AG04450 (cell line): Measurements from ENCODE around the gene SH3GL3. TPM values are rescaled to one million over a fixed set of nuclear protein-coding genes. Genes with fewer than 3 reads are reported as not detected.

ENCODE experiments used
- CTCF ChIA-PET: fragments of 300-600, 350-600 bp; formaldehyde crosslinking; extraction: SDS; loops from one replicate; lab custom pipeline; 2022; ENCODE audit warnings: antibody characterized with exemption, inconsistent platforms; lab: Charles Lee
- POLR2A ChIA-PET: fragments of 350-600 bp; formaldehyde crosslinking; extraction: SDS; loops from one replicate; lab custom pipeline; 2021; ENCODE audit warnings: antibody characterized with exemption, inconsistent platforms; lab: Yijun Ruan, JAX
- DNase-seq: peaks from one replicate; pipeline ENCODE4 v3.0.0-alpha.2; 2011; ENCODE audit warnings: low read depth, low spot score
- H3K27ac ChIP-seq: one replicate; pipeline ENCODE4 v1.5.1; 2012; ENCODE audit warnings: low read depth, low read length, control low read depth
- H3K27me3 ChIP-seq: one replicate; pipeline ENCODE4 v1.6.0; 2012; ENCODE audit warnings: low read length; ENCODE audit not compliant: control insufficient read depth, insufficient read depth
- H3K4me3 ChIP-seq: 2 replicates; pipeline ENCODE4 v1.5.1; 2011; ENCODE audit warnings: mild to moderate bottlenecking, low read depth, low read length, control low read depth
- H3K9me3 ChIP-seq: 2 replicates; pipeline ENCODE4 v1.5.1; 2012; ENCODE audit warnings: low read length; ENCODE audit not compliant: control insufficient read depth, insufficient read depth
- polyA plus RNA-seq: library from polyadenylated mRNA; depleted of rRNA; stranded (reverse); fragments of >200 nt; gene quantifications from 2 replicates; pipeline ENCODE4 v1.2.3, GENCODE V29; 2011
- TF ChIP-seq, protein P1 (sequence below): IDR thresholded peaks from 2 replicates; pipeline ENCODE4 v1.5.1; 2011; ENCODE audit warnings: low read depth, low read length, control low read depth, inconsistent platforms

Gene SH3GL3
- polyA plus RNA-seq, 1 experiment, result not detected

DNA sequence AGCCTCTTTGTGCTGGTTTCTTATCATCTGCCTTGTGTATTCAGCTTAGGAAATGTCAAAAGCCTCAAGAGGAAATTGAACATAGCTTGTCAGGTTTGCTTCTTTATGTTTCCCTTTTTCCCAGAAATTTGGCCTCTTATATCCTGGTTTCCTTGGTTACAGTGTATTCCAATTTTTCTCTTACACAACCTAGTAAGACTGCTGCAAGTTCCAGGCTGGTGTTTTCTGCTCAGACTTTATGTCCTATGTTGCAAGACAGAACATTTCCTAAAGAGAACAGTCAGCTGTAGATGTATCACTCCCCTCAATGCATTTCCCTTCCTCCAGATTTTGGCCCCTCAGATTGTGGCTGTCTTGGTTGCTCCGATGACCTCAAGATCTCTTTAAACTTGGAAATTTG lies 102.5 kb downstream of the SH3GL3 start:
- DNase-seq, result no peak

DNA sequence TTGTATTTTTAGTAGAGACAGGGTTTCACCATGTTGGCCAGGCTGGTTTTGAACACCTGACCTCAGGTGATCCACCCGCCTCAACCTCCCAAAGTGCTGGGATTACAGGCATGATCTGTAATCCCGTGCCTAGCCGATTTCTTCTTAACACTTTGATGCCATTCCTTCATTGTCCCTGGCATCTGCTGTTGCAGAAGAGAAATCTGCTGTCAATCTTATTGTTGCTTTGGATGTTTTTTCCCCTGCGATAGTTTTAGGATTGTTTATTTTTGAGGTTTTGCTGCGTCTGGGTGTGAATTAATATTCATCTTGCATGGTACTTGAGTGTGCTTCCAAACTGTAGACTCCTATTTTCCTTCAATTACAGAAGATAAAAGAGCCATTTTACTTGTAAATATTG lies 107.4 kb downstream of the SH3GL3 start:
- H3K4me3 ChIP-seq, result no peak overlapping the region
- no peak for DNase-seq
- H3K27me3 ChIP-seq, result no peaks in the 10 kb centered on the region
- no peaks in the 10 kb centered on the region for H3K9me3 ChIP-seq
- TF ChIP-seq, protein P1, sequence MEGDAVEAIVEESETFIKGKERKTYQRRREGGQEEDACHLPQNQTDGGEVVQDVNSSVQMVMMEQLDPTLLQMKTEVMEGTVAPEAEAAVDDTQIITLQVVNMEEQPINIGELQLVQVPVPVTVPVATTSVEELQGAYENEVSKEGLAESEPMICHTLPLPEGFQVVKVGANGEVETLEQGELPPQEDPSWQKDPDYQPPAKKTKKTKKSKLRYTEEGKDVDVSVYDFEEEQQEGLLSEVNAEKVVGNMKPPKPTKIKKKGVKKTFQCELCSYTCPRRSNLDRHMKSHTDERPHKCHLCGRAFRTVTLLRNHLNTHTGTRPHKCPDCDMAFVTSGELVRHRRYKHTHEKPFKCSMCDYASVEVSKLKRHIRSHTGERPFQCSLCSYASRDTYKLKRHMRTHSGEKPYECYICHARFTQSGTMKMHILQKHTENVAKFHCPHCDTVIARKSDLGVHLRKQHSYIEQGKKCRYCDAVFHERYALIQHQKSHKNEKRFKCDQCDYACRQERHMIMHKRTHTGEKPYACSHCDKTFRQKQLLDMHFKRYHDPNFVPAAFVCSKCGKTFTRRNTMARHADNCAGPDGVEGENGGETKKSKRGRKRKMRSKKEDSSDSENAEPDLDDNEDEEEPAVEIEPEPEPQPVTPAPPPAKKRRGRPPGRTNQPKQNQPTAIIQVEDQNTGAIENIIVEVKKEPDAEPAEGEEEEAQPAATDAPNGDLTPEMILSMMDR, result no peak
- no peak overlapping the region for H3K27ac ChIP-seq
- CTCF ChIA-PET, result no interaction called here
- POLR2A ChIA-PET, result no interaction called here

More for the DNA sequence above, 102.5 kb downstream of the SH3GL3 start:
- ChIA-PET POLR2A (no interaction called here), CTCF (no interaction called here)
- H3K9me3 ChIP-seq, result no peaks in the 10 kb centered on the region
- no peak overlapping the region for H3K27ac ChIP-seq
- TF ChIP-seq, protein P1, result no peak
- H3K4me3 ChIP-seq, result no peak overlapping the region
- peaks cover 2% of the 10 kb centered on the region for H3K27me3 ChIP-seq

DNA sequence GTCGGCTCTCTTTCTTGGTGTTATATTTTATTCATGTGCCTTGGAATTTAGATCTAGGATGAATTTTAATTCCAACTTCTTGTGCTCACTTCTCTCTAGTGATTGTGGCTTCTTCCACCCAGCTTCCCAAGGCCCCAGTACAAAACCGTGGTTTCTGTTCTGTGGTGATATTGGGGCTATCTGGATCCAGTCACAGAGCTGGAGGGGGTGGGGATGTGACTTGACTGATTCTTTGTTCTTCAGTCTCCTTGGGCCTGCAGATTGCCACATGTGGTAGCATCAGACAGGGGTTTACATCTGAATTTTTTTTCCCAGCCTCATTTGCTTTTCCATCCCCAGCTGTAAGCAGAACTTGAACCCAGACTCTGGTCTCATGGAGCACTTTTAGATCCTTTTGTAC lies 108.2 kb downstream of the SH3GL3 start:
- Histone ChIP-seq H3K4me3 (no peak overlapping the region), H3K27ac (no peak overlapping the region), H3K9me3 (no peaks in the 10 kb centered on the region), H3K27me3 (no peaks in the 10 kb centered on the region)
- no peak for DNase-seq
- TF ChIP-seq, protein P1, result no peak
- ChIA-PET CTCF (no interaction called here), POLR2A (no interaction called here)

DNA sequence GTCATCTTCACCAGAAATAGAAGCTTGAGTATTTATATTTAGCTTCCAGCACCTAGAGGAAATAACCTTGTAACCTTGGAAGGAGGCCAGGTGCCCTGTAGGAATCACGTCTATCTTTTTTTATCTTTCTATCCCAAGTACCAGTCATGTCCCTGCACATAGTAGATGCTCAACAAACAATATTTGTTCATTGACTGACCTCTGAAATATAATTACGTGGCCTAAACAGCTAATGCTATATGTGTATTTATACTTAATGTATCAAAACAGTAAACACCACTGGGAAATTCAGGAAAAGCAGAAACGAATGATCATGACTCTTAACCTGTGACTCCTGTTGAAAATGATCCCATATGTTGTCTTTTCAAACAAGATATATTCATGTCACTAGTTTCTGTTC lies 108.9 kb downstream of the SH3GL3 start:
- TF ChIP-seq, protein P1, result no peak
- H3K9me3 ChIP-seq, result no peaks in the 10 kb centered on the region
- H3K4me3 ChIP-seq, result no peak overlapping the region
- DNase-seq, result no peak
- ChIA-PET CTCF (interaction anchor here (0.8 to 8.5 kb wide), 2 partner anchors 118 to 309 kb away, joined by 3 to 176 read pairs; no protein-coding TSS in a partner anchor), POLR2A (no interaction called here)
- no peak overlapping the region for H3K27ac ChIP-seq
- no peaks in the 10 kb centered on the region for H3K27me3 ChIP-seq

DNA sequence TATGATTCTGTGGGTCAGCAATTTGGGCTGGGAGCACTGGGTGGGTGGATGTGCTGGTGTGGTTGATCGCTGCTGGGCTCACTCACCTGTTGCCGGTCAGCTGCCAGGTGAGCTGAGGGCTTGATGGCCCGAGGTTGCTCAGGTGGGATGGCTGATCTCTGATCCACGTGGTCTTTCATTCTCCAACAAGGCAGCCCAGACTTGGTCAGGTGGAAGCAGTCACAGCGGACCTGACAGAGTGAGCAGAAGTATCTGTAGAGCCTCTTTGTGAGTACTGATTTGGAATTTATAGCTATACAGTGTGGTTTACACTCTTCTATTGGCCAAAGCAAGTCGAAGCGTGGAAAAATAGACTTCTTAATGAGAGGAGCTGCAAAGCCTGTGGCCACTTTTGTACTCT lies 109.6 kb downstream of the SH3GL3 start:
- no peaks in the 10 kb centered on the region for H3K27me3 ChIP-seq
- H3K27ac ChIP-seq, result no peak overlapping the region
- CTCF ChIA-PET, result interaction anchor here (7.1 to 8.5 kb wide), 2 partner anchors 119 to 309 kb away, joined by 95 to 176 read pairs; no protein-coding TSS in a partner anchor
- H3K4me3 ChIP-seq, result no peak overlapping the region
- no peaks in the 10 kb centered on the region for H3K9me3 ChIP-seq
- POLR2A ChIA-PET, result no interaction called here
- TF ChIP-seq, protein P1, result no peak
- no peak for DNase-seq
